Fibroblast of villous mesenchyme (primary cell): ENCODE data around the gene CRYL1. TPM values are rescaled to one million over a fixed set of nuclear protein-coding genes. Genes with fewer than 3 reads are reported as not detected.

Experiments used
- DNase-seq: peaks from one replicate; pipeline ENCODE4 v3.0.0-alpha.2; 2010; ENCODE audit warnings: low read depth
- H3K4me3 ChIP-seq: 2 replicates; pipeline ENCODE4 v1.5.1; 2011; ENCODE audit warnings: low read depth, mild to moderate bottlenecking, low read length
- total RNA-seq: library from RNA; depleted of rRNA; stranded (reverse); fragments of >200 nt; gene quantifications from 2 replicates; pipeline ENCODE4 v1.2.3, GENCODE V29; 2012
- TF ChIP-seq, protein P1 (sequence below): IDR thresholded peaks from 2 replicates; pipeline ENCODE4 v1.5.1; 2012; ENCODE audit warnings: low read depth, mild to moderate bottlenecking, low read length; ENCODE audit not compliant: insufficient read depth

The CRYL1 gene
- total RNA-seq, 1 donor = 4.7 TPM

- no peak overlapping the region for H3K4me3 ChIP-seq
- TF ChIP-seq, protein P1, sequence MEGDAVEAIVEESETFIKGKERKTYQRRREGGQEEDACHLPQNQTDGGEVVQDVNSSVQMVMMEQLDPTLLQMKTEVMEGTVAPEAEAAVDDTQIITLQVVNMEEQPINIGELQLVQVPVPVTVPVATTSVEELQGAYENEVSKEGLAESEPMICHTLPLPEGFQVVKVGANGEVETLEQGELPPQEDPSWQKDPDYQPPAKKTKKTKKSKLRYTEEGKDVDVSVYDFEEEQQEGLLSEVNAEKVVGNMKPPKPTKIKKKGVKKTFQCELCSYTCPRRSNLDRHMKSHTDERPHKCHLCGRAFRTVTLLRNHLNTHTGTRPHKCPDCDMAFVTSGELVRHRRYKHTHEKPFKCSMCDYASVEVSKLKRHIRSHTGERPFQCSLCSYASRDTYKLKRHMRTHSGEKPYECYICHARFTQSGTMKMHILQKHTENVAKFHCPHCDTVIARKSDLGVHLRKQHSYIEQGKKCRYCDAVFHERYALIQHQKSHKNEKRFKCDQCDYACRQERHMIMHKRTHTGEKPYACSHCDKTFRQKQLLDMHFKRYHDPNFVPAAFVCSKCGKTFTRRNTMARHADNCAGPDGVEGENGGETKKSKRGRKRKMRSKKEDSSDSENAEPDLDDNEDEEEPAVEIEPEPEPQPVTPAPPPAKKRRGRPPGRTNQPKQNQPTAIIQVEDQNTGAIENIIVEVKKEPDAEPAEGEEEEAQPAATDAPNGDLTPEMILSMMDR = no peak
- no peak for DNase-seq
Observed at GRCh38 chr13:20394169-20394501, 131.5 kb downstream of the CRYL1 start.

DNA sequence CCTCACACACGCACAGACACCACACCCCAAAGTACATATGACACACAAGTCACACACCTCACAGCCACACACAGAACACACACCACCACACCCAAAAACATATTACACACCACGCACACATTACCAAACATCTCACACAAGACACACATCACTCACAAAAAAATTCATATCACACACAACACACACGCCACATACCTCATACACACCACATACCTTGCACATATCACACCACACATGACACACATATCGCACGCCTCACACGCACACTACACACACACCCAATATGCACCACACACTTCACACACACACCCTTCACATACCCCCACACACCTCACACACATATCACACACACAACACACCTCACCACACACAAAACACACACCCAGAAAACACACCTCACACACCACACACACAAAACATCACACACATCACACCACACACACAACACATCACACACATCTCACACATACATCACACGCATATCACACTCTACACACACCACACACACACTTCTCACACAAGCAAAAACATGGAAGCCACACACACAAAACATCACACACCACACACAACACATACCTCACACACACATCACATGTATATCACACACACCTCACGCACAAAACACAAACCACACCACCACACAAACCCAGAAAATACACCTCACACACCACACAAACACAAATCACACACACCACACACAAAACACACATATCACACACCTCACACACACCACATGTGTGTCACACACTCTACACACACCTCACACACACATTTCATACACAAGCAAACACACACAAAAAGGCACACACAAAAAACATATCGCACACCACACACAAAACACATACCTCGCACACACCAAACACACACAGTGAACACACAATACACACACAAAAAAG lies 132.1 kb downstream of the CRYL1 start:
- TF ChIP-seq, protein P1 = no peak
- H3K4me3 ChIP-seq = no peak overlapping the region
- no peak for DNase-seq

DNA sequence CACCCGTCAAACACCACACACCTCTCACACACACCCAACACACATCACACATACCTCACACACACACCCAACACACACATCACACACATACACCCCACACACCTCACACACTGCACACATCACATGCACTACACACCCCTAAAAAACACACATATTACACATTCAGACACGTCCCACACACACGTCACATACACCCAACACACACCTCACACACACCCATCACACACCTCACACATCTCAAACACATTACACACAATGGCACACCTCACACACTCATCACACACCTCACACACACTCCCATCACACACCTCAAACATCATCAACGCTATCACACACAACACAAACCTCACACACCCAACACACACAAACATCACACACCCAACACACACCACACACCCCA lies 133.1 kb downstream of the CRYL1 start:
- TF ChIP-seq, protein P1 = no peak
- H3K4me3 ChIP-seq = no peak overlapping the region
- no peak for DNase-seq

DNA sequence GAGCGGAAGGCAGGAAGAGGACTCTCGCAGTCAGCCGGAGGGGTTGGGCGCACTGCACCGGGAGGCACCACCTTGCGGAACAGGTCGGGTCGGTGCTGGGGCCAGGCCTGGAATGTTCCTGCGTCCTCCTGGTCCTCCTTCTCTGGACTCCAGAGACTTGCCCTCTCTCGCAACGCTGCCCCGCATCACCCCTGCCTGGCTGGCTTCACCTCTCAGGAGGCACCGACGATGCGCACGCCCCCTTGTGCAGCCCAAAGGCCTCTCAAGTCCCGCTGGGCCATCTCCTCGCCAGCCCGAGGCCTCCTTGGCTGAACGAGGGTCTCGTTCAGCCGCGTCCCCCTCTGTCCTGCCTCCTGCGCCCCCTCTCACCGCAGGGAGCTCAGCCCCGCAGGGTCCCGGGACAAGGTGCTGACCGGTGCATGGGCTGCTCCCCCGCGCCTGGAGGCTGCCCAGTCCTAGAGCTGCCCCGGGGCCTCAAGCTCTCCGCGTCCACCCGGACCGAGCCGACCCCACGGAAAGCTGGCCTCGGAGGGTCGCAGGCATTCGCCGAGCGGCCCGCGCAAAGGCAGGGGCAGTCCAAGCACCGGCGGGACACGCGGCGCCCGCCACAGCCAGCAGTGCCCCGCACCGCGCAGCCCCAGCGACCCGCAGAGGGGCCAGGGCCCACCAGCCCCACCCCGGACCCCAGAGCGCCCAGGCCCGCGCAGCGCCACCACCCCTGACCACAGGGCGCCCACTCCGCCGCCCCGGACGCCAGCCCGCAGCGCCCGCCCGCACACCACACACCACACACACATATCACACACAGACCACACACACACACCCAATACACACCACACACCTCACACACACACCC lies 133.8 kb downstream of the CRYL1 start:
- DNase-seq = no peak
- no peak overlapping the region for H3K4me3 ChIP-seq
- TF ChIP-seq, protein P1 = no peak

- TF ChIP-seq, protein P1 = no peak
- no peak for DNase-seq
- no peak overlapping the region for H3K4me3 ChIP-seq
Observed at GRCh38 chr13:20390526-20391175, 135.0 kb downstream of the CRYL1 start.

GRCh38 chr13:20389696-20390525 lies 135.7 kb downstream of the CRYL1 start:
- no peak overlapping the region for H3K4me3 ChIP-seq
- DNase-seq = no peak
- TF ChIP-seq, protein P1 = no peak
